Measurements from ENCODE around the gene COL4A4. TPM values are rescaled to one million over a fixed set of nuclear protein-coding genes. Genes with fewer than 3 reads are reported as not detected.

The COL4A4 gene
- total RNA-seq, 3 donors from 2014 or later (not counting 1 experiment from before 2014, with no cell fraction given), result 0.31 to 2.3 (median 0.88) TPM

- H3K27me3 Mint-ChIP-seq (ENCODE audit: low read depth in 2 of 2), result peaks cover 0 to 3% of the 10 kb centered on the region in 2 donors
- DNase-seq (no peak), ATAC-seq (no peak)
- no peaks in the 10 kb centered on the region for H3K4me1 Mint-ChIP-seq
- no peak overlapping the region for H3K27ac Mint-ChIP-seq
- intact Hi-C loops (cut with micrococcal nuclease), result no loop called here
- H3K4me3 Mint-ChIP-seq, result no peak overlapping the region
- Histone ChIP-seq H3K27me3 (ENCODE audit: control insufficient read depth, insufficient read depth, low read length) (no peaks in the 10 kb centered on the region), H3K4me1 (ENCODE audit: control insufficient read depth, insufficient read depth, low read length) (no peaks in the 10 kb centered on the region), H3K9me3 (ENCODE audit: control insufficient read depth, insufficient read depth, low read length) (no peaks in the 10 kb centered on the region), H3K36me3 (ENCODE audit: control insufficient read depth, insufficient read depth, low read length) (no peaks in the 10 kb centered on the region), H3K27ac (ENCODE audit: low read length) (no peak overlapping the region), H3K4me3 (ENCODE audit: low read length) (no peak overlapping the region)
- TF ChIP-seq, protein P1, sequence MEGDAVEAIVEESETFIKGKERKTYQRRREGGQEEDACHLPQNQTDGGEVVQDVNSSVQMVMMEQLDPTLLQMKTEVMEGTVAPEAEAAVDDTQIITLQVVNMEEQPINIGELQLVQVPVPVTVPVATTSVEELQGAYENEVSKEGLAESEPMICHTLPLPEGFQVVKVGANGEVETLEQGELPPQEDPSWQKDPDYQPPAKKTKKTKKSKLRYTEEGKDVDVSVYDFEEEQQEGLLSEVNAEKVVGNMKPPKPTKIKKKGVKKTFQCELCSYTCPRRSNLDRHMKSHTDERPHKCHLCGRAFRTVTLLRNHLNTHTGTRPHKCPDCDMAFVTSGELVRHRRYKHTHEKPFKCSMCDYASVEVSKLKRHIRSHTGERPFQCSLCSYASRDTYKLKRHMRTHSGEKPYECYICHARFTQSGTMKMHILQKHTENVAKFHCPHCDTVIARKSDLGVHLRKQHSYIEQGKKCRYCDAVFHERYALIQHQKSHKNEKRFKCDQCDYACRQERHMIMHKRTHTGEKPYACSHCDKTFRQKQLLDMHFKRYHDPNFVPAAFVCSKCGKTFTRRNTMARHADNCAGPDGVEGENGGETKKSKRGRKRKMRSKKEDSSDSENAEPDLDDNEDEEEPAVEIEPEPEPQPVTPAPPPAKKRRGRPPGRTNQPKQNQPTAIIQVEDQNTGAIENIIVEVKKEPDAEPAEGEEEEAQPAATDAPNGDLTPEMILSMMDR (IDR thresholded peaks at IDR 0.05), result no peak
- no peaks in the 10 kb centered on the region for H3K36me3 Mint-ChIP-seq
- WGBS (ENCODE audit: insufficient coverage), result 74% methylated on average over 5 of the region's 6 CpGs
- no peaks in the 10 kb centered on the region for H3K9me3 Mint-ChIP-seq
Observed at GRCh38 chr2:227146456-227146855, 17.5 kb downstream of the COL4A4 start.

DNA sequence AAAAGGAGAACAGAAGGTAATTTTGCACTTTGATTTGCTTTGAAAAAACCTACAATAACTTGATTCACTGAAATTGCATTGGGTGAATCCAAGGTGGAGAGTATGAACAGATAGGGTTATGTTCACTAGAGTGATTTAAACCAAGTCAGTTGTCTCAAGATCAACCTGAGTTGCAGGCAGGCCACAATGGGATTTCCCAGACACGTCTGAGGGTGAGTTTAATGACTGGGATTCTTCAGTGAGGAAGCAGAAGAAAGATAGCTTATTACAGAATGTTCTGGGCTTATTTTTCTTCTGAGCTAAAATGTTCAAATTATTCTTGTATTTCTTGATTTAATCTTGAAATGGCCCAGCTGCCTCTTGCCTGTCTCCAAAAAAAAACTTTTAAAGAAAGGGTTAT is 20.1 kb downstream of the COL4A4 start:
- H3K4me3 Mint-ChIP-seq, result no peak overlapping the region

GRCh38 chr2:227141301-227141700 is 22.7 kb downstream of the COL4A4 start:
- Mint-ChIP-seq H3K4me3 (no peak overlapping the region), H3K9me3 (no peaks in the 10 kb centered on the region), H3K36me3 (no peaks in the 10 kb centered on the region), H3K4me1 (no peaks in the 10 kb centered on the region), H3K27me3 (ENCODE audit: low read depth in 2 of 2) (no peaks in the 10 kb centered on the region), H3K27ac (no peak overlapping the region)
- Histone ChIP-seq H3K27ac (ENCODE audit: low read length) (no peak overlapping the region), H3K27me3 (ENCODE audit: control insufficient read depth, insufficient read depth, low read length) (no peaks in the 10 kb centered on the region), H3K9me3 (ENCODE audit: control insufficient read depth, insufficient read depth, low read length) (no peaks in the 10 kb centered on the region), H3K4me3 (ENCODE audit: low read length) (no peak overlapping the region), H3K36me3 (ENCODE audit: control insufficient read depth, insufficient read depth, low read length) (no peaks in the 10 kb centered on the region), H3K4me1 (ENCODE audit: control insufficient read depth, insufficient read depth, low read length) (no peaks in the 10 kb centered on the region)
- TF ChIP-seq, protein P1 (IDR thresholded peaks at IDR 0.05), result no peak
- no peak for ATAC-seq
- intact Hi-C loops (cut with micrococcal nuclease), result no loop called here
- DNase-seq, result no peak
- no CpG with 5 or more reads among the region's 4 CpGs for WGBS (ENCODE audit: insufficient coverage)

More for the DNA sequence above, 20.1 kb downstream of the COL4A4 start:
- Histone ChIP-seq H3K4me3 (ENCODE audit: low read length) (no peak overlapping the region), H3K27ac (ENCODE audit: low read length) (no peak overlapping the region), H3K4me1 (ENCODE audit: control insufficient read depth, insufficient read depth, low read length) (no peaks in the 10 kb centered on the region), H3K9me3 (ENCODE audit: control insufficient read depth, insufficient read depth, low read length) (no peaks in the 10 kb centered on the region), H3K27me3 (ENCODE audit: control insufficient read depth, insufficient read depth, low read length) (no peaks in the 10 kb centered on the region), H3K36me3 (ENCODE audit: control insufficient read depth, insufficient read depth, low read length) (no peaks in the 10 kb centered on the region)
- Mint-ChIP-seq H3K4me1 (no peaks in the 10 kb centered on the region), H3K27ac (no peak overlapping the region), H3K36me3 (no peaks in the 10 kb centered on the region), H3K9me3 (no peaks in the 10 kb centered on the region), H3K27me3 (ENCODE audit: low read depth in 2 of 2) (peaks cover 0 to 3% of the 10 kb centered on the region in 2 donors)
- 58% methylated on average over 1 of the region's 1 CpG for WGBS (ENCODE audit: insufficient coverage)
- TF ChIP-seq, protein P1 (IDR thresholded peaks at IDR 0.05), result no peak
- ATAC-seq (no peak), DNase-seq (no peak)
- intact Hi-C loops (cut with micrococcal nuclease), result no loop called here

DNA sequence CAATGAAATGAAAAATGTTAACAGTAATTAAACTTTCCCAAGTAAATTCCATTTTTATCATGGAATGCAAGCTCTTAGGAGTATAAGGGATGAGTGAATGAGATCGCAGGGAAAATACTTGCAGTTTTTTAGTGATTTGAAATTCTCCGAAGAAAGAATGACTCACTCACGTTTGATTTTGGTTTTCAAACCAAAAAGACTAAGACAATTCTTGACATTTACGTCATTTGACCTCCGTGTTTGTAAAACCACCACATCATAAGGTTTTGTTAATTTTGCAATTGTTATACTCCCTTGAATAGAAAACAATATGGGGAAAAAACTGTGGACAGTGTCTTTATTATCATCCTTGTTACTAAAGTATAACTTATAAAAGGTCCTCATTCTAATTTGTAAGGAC is 29.4 kb downstream of the COL4A4 start:
- DNase-seq (no peak), ATAC-seq (no peak)
- Mint-ChIP-seq H3K9me3 (no peaks in the 10 kb centered on the region), H3K36me3 (no peaks in the 10 kb centered on the region), H3K4me3 (no peak overlapping the region), H3K27me3 (ENCODE audit: low read depth in 2 of 2) (peaks cover 0 to 11% of the 10 kb centered on the region in 2 donors), H3K27ac (no peak overlapping the region), H3K4me1 (no peaks in the 10 kb centered on the region)
- TF ChIP-seq, protein P1 (IDR thresholded peaks at IDR 0.05), result no peak
- intact Hi-C loops (cut with micrococcal nuclease), result no loop called here
- Histone ChIP-seq H3K4me3 (ENCODE audit: low read length) (no peak overlapping the region), H3K9me3 (ENCODE audit: control insufficient read depth, insufficient read depth, low read length) (no peaks in the 10 kb centered on the region), H3K36me3 (ENCODE audit: control insufficient read depth, insufficient read depth, low read length) (no peaks in the 10 kb centered on the region), H3K27ac (ENCODE audit: low read length) (no peak overlapping the region), H3K4me1 (ENCODE audit: control insufficient read depth, insufficient read depth, low read length) (no peaks in the 10 kb centered on the region), H3K27me3 (ENCODE audit: control insufficient read depth, insufficient read depth, low read length) (no peaks in the 10 kb centered on the region)
- 76% methylated on average over 3 of the region's 5 CpGs for WGBS (ENCODE audit: insufficient coverage)
